NCI-H2227 (cell line): ENCODE results near the gene PVR.
"Not testable (repeated sequence)": the region's sequence is repeated elsewhere in the genome, so short reads cannot be mapped to it uniquely, and the experiment has no call there.

Experiments used
- DNase-seq: peaks from one replicate; lab custom pipeline; 2025; ENCODE audit not compliant: unreplicated experiment; lab: John Stamatoyannopoulos, UW

The PVR gene

DNA sequence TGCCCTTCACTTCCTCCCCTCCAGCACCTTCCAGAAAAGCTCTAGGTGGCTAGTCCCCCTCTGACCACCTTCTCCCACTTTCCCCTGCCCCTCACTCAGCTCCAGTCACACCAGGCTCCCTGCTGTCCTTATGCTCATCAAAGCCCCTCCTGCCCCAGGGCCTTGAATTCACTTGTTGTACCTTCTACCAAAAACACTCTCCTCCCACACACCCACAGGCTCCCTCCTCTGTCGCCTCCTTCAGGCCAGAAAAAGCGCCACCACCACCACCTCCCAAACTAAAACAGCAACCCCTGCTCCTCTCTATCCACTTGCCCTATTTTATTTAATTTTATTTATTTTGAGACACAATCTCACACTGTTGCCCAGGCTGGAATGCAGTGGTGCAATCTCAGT is 50.5 kb downstream of the PVR start:
- DNase-seq = no peak

DNA sequence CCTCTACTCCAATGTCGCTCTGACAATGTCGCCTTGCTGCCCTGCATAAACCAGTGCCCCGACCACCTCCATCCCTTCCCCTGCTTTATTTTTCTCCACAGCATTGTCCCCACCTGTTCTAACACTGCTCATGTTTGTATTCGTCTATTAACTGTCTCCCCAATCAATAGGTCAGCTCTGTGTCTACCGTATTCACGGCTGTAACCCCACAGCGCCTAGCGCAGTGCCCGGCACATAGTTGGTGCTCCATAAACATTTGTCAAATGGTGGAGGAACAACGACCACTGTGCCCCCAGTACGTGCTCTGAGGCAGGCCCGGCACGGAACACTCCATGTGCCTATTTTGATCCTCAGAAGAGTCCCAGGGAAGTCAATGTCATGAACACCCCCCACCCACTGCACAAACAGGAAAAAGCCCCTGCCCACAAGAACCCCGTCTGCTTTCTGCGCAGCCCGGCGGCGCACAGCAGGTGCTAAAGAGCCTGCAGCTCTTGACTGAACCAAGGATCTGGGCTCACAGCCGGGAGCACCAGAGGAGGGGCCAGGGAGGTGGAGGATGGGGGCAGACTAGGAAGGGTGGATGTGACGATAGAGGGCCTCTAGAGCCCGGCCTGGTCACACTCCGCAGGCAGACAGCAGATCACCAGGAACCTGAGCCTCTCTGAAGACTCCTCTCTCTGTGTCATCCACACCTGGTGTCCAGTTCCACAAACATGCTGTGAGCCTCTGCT is 53.4 kb downstream of the PVR start:
- peak; percentile 20 for DNase-seq

DNA sequence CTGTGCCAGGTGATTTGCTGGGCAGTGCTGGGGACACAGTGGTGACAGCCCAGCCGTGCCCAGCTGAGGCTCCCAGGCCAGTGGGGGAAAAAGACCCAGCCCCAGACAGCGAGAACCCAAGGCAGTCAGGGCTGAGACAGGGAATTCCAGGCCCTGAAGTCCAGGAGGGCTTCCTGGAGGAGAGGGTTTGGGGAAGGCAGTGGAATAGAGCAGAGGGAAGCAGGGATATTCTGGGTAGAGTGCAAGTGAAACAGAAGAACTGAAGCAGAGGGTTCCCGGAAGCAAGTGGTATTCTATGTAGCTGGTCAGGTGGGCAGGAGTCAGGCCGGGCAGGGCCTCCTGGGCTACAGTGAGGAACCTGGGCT is 53.9 kb downstream of the PVR start:
- no peak for DNase-seq

DNA sequence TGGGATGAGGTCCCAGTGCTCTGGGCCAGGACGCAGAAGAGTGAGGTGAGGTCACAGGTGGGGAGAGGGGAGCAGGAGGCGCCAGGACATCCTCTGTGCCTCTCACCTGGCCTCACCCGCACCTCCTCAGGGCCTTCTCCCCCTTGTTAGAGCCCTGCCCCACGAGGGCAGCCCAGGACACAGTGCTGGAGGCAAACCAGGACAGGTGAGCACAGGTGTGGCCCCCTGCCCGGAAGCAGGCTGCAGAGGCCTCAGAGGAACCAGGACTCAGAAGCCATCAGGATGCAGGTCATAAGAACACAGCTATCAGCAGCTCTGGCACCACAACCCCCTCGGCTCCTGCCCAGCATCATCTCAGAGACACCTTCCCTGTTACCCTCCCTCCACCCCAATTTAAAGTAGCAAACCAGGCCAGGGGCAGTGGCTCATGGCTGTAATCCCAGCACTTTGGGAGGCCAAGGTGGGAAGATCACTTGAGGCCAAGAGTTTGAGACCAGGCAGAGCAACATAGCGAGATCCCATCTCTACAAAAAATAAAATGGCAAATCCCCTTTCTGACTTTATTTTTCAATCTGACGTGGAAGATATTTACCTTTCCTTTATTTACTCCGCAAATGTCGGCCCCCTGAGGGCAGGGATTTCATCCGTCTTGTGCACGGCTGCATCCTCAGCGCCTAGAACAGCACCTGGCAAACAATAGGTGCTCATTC is 54.9 kb downstream of the PVR start, which contains the start of gene CEACAM16:
Gene CEACAM16 (plus strand): TSS at position 660 of the 710 bp plus-strand sequence. CDS start 2,306 bp downstream, outside the sequence.
- DNase-seq = no peak

DNA sequence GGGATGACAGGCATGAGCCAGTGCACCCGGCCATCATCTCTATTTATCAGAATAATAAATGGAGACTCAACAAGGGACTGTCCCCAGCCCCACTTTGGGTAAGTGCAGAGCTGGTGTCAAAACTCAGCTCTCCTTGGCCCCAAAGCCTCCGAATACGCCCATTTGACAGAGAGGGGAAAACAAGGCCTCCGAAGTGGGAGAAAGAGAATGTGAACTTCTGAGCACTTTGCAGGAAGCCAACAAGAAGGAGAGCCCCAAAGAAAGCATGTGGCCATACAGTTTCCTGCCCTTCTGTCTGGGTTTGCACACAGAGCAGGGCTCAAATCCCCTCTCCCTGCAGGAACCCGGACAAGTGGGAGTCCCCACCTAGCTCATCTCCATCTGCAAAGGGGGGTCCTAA is 56.8 kb downstream of the PVR start:
- no peak for DNase-seq

DNA sequence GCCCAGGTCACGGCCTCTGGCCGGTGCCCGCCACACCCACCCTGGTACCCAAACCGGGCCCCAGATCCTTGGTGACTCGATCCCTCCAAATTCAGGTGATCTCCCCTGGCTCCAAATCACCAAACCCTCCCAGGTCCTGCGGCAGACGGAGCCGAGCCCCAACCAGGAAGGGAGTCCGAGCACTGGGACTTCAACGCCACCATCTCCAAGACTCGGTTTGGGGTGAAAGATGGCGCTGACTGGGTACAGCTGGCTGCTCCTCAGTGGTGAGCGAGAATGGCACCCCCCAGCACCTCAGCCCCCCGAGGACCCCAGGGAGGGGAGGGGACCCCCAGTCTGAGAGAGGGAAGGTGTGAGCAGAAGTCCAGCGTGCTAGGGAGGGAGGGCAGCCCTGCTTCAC is 57.5 kb downstream of the PVR start:
- DNase-seq = no peak

DNA sequence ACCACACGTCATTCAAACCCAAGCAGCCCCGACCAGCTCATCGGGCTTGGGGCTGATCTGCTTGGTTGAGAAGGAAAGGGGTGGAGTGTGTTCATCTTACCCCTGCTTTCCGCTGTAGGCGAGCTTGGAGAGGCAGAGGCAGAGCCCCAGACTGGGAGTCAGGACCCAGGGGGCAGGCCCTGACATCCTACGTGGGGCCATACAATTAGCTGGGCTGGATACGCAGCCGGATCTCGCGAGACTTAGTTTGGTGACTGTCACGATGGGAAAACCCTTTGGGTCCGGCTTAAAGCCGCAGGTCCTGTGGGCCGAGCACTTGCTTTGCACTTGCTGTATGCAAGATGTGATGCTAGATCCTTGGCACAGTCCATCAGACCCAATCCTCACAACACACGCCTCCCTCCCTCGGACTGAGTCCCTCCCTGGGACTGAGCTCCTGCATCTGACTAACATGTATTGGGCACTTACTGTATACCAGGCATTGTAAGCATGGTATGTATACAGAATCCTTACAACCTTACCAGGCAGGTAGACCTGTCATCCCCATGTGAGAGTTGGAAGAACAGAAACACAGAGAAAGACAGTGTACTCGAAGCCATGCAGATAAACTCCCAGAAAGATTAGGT is 59.0 kb downstream of the PVR start:
- DNase-seq = no peak

DNA sequence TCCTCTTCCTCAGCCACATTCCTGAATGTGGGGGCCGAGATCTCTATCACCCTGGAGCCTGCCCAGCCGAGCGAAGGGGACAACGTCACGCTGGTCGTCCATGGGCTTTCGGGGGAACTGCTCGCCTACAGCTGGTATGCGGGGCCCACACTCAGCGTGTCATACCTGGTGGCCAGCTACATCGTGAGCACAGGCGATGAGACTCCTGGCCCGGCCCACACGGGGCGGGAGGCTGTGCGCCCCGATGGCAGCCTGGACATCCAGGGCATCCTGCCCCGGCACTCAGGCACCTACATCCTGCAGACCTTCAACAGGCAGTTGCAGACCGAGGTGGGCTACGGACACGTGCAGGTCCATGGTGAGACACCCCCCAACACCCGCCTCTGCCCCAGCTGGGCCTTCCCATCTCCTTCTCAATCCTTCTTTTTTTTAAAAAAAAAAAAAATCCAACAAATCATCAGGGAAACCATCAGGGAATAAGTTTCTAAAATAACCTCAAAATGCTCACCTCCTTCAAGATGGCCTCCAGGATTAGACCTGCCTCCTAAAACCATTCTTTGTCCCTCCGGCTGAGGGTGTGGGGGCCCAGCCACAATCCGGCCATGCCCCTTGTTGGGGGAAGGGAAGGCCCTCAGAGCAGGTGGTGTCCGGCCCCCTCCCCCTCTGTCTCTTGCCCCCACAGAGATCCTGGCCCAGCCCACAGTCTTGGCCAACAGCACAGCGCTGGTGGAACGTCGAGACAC is 59.8 kb downstream of the PVR start:
- DNase-seq = no peak

DNA sequence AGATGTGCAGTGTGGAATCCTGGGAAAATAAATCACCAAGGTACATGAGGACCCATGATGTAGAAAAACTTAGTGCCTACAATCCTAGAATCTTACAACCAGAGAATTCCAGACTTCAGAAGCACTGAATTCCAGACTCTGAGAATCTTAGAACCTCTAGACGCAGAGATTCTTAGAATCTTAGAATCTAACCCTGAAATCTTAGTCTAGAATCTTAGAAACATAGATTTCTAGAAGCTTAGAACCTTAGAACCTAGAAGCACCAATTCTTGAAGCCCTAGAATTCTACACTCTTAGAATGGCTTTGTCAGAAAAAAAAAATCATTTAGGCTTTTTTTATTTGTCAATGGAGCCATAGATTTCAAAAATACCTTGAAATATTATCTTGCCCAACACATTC is 61.3 kb downstream of the PVR start:
- no peak for DNase-seq

DNA sequence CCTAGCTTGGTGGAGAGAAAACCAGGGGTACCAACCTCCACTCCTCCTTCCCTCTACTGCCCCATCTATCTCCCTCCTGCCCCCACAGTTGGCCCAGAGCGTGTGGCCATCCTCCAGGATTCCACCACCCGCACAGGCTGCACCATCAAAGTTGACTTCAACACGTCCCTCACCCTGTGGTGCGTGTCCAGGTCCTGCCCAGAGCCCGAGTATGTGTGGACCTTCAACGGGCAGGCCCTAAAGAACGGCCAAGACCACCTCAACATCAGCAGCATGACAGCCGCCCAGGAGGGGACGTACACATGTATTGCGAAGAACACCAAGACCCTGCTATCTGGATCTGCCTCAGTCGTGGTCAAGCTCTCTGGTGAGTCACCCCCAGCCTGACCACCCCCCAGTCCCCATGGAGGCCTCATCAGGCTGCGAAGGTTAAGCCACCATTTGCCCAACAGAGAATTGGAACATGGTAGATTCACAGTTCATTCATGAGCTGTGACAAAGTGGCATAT is 61.8 kb downstream of the PVR start:
- DNase-seq = no peak

DNA sequence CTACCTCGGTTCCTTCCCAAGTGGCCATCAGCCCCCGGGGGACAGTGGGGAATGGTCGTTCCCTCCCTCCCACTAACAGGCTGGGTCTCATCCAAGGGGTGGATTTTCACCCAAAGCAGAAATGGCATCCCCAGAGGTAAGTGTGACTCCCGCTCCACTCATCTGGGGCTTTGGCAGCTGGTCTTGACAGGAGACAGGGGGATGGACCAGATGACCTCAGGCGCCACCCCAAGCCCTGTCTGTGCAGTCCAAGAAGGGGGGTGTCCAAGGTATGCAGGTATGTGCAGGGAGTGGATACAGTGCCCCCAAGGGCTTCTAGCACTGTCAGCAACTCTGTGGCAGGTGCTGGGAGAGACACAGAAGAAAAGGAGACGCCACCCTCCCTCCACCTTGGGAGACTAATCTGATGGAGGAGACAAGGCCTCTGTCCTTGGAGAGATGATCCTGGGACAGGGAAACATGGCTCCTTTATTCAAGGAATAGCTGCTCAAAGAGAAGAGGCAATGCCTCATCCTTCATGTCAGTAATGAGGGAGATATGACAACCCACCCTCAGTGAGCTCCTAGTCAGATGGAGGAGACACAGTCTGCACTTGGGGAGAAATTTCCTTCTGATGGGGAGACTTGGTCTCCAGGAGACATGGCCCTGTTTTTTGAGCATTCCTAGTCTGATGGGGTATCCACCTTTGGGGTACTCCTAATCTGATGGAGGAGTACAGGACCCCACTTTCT is 63.0 kb downstream of the PVR start:
- DNase-seq = no peak

DNA sequence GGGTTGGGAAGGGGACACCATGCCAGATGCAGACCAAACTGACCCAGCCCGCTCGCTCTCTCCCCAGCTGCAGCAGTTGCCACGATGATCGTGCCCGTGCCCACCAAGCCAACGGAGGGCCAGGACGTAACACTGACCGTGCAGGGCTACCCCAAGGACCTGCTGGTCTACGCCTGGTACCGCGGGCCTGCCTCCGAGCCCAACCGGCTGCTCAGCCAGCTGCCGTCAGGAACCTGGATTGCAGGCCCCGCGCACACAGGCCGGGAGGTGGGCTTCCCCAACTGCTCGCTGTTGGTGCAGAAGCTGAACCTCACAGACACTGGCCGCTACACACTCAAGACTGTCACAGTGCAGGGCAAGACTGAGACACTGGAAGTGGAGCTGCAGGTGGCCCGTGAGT is 64.1 kb downstream of the PVR start:
- DNase-seq = no peak

DNA sequence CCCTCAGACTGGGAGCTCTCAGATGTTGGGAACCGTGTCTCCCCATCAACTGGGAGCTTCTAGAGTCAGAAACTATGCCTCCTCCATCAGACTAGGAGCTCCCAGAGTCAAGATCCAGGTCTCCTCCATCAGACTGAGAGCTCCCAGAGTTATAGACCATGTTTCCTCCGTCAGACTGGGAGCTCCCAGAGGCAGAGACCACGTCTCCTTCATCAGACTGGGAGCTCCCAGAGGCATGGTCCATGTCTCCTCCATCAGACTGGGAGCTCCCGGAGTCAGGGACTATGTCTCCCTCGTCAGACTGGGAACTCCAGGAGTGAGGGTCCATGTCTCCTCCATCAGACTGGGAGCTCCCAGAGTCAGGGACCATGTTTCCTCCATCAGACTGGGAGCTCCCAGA is 65.2 kb downstream of the PVR start:
- DNase-seq = no peak

DNA sequence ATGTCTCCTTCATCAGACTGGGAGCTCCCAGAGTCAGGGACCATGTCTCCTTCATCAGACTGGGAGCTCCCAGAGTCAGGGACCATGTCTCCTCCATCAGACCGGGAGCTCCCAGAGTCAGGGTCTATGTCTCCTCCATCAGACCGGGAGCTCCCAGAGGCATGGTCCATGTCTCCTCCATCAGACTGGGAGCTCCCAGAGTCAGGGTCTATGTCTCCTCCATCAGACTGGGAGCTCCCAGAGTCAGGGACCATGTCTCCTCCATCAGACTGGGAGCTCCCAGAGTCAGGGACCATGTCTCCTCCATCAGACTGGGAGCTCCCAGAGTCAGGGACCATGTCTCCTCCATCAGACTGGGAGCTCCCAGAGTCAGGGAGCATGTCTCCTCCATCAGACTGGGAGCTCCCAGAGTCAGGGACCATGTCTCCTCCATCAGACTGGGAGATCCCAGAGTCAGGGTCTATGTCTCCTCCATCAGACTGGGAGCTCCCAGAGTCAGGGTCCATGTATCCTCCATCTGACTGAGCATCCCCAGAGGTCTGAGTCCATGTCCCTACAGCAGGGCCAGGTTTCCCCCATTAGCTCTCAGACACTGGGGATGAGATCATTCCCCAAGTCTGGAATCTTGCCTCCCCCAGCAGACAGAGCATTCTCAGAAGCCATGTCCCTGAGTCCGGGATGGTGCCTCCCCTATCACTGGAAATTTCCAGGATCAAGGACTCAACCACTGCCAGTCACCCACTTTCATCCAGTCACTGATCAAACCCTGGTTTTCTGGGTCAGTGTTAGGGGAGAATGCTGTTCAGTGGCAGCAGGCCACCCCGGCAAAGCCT is 65.9 kb downstream of the PVR start:
- not testable (repeated sequence) for DNase-seq

DNA sequence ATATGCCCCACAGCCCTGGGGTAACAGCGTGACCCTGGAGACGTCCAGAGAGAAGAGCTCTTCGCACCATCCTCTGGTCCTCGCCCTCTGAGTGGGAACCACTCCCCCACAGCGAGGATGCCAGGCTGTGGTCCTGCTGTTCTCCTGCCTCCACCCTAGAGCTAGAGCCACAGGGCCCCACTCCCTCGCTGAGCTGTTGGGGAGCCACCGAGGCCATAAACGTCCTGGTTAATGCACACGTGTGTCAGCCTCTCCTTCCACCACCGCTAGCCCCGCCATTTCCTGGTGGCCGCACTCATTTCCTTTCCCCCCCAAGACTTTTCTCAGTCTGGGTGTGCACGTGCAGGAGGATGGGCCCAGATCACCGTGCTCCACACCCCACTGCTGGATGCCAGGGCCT is 66.8 kb downstream of the PVR start:
- DNase-seq = no peak

DNA sequence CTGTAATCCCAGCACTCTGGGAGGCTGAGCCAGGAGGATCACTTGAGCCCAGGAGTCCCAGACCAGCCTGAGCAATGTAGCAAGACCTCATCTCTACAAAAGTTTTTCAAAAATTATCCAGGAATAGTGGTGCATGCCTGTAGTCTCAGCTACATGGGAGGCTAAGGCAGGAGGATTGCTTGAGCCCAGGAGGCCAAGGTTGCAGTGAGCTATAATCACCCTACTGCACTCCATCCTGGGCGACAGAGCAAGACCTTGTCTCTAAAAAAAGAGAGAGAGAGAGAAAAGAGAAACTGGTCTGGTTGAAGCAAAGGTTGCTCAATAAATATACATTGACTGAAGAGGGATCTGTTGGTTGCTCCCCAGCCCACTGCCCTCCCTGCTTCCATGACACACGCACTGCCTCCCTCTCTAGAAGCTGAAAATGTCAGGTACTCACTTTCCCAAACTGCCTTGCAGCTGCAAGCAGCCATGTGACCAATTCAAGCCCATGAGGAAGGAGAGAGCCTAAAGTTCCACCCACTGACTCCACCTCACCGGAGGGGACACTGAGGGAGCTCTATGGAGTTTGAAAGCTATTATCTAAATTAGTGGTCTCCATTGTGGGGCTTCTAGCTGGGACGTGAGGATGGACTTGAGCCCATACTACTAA is 69.3 kb downstream of the PVR start:
- DNase-seq = peak; percentile 7
